NCI-H526 treated with DMSO at 0.1 percent for 48 hours (cell line): ENCODE results near the gene HEXIM1.
"Not testable (repeated sequence)": the region's sequence is repeated elsewhere in the genome, so short reads cannot be mapped to it uniquely, and the experiment has no call there.

Experiments
- DNase-seq: peaks from one replicate; lab custom pipeline; 2025; lab: John Stamatoyannopoulos, UW

HEXIM1 gene

GRCh38 chr17:45114117-45114932 lies 34.0 kb upstream of the HEXIM1 start:
- no peak for DNase-seq

- DNase-seq: no peak
These were observed 33.2 kb upstream of the HEXIM1 start for GRCh38 chr17:45115015-45115625.

GRCh38 chr17:45115871-45116270 lies 32.4 kb upstream of the HEXIM1 start:
- DNase-seq: no peak

GRCh38 chr17:45116434-45117016 lies 31.8 kb upstream of the HEXIM1 start:
- no peak for DNase-seq

GRCh38 chr17:45117334-45117733 lies 30.9 kb upstream of the HEXIM1 start:
- DNase-seq: no peak

GRCh38 chr17:45117848-45118646 lies 30.2 kb upstream of the HEXIM1 start:
- no peak for DNase-seq

- no peak for DNase-seq
These were observed 29.6 kb upstream of the HEXIM1 start for GRCh38 chr17:45118691-45119090.

GRCh38 chr17:45119964-45120363 lies 28.3 kb upstream of the HEXIM1 start:
- no peak for DNase-seq

GRCh38 chr17:45120558-45120957 lies 27.7 kb upstream of the HEXIM1 start:
- no peak for DNase-seq

- no peak for DNase-seq
These were observed 27.2 kb upstream of the HEXIM1 start for GRCh38 chr17:45121055-45121454.

- no peak for DNase-seq
These were observed 25.1 kb upstream of the HEXIM1 start for GRCh38 chr17:45123076-45123770.

- DNase-seq: no peak
These were observed 24.1 kb upstream of the HEXIM1 start for GRCh38 chr17:45123930-45124796.

- not testable (repeated sequence) for DNase-seq
These were observed 23.5 kb upstream of the HEXIM1 start for GRCh38 chr17:45124797-45125122.

- no peak for DNase-seq
These were observed 22.8 kb upstream of the HEXIM1 start for GRCh38 chr17:45125509-45125908.

- no peak for DNase-seq
These were observed 21.1 kb upstream of the HEXIM1 start for GRCh38 chr17:45127207-45127547.

- no peak for DNase-seq
These were observed 20.6 kb upstream of the HEXIM1 start for GRCh38 chr17:45127548-45128300.

- no peak for DNase-seq
These were observed 19.9 kb upstream of the HEXIM1 start for GRCh38 chr17:45128331-45128730.

- no peak for DNase-seq
These were observed 19.3 kb upstream of the HEXIM1 start for GRCh38 chr17:45128989-45129388.

- no peak for DNase-seq
These were observed 18.8 kb upstream of the HEXIM1 start for GRCh38 chr17:45129426-45129939.
